Stomach (tissue), 9 donors: ENCODE measurements around the gene EIF5AL1. TPM values are rescaled to one million over a fixed set of nuclear protein-coding genes. Genes with fewer than 3 reads are reported as not detected.

Experiments used
- DNase-seq, 2 donors: peaks; one replicate each; pipeline versions ENCODE4 v3.0.0 to v3.0.0-alpha.2; 2013 to 2019
- H3K27ac ChIP-seq, 5 donors: fragments of 200-600 bp in 4 of 5; sonication (generic) in 4 of 5; one replicate each; pipeline ENCODE4 v1.5.1; 2013 to 2019; ENCODE audit warnings: mild to moderate bottlenecking in 1 of 5, moderate library complexity in 1 of 5
- H3K27me3 ChIP-seq, 3 donors: fragments of 200-600 bp; sonication (generic); one replicate each; pipeline ENCODE4 v1.5.1; 2017 to 2019; ENCODE audit warnings: mixed run types in 1 of 3
- H3K36me3 ChIP-seq, 4 donors: fragments of 200-600 bp; sonication (generic); 1 replicate in 3 of 4; 2 replicates in 1 of 4; pipeline ENCODE4 v1.5.1; 2016 to 2019
- H3K4me1 ChIP-seq, 4 donors: fragments of 200-600 bp; sonication (generic); one replicate each; pipeline ENCODE4 v1.5.1; 2016 to 2019
- H3K4me3 ChIP-seq, 4 donors: fragments of 200-600 bp; sonication (generic) in 3 of 4; one replicate each; pipeline ENCODE4 v1.5.1; 2016 to 2019; ENCODE audit warnings: mild to moderate bottlenecking in 1 of 4
- H3K9me3 ChIP-seq, 4 donors: fragments of 200-600 bp; sonication (generic); one replicate each; pipeline ENCODE4 v1.5.1; 2016 to 2019
- CTCF ChIP-seq, 7 experiments: fragments of 450-650 bp in 4 of 7; fragments of 200-600 bp in 3 of 7; sonication (generic) in 3 of 7; IDR thresholded peaks; one replicate each; pipeline ENCODE4 v1.5.1; 2016 to 2019; ENCODE audit warnings: antibody characterized with exemption in 7 of 7, control low read depth in 2 of 7, mild to moderate bottlenecking in 1 of 7
- EP300 ChIP-seq: sonication (generic); formaldehyde crosslinking; IDR thresholded peaks from one replicate; pipeline ENCODE4 v1.6.1; 2017; ENCODE audit warnings: antibody characterized with exemption
- POLR2A ChIP-seq, 4 donors: fragments of 450-650 bp; IDR thresholded peaks; one replicate each; pipeline ENCODE4 v1.6.1; 2016; ENCODE audit warnings: antibody characterized with exemption in 4 of 4, control low read depth in 2 of 4, mild to moderate bottlenecking in 1 of 4, moderate library complexity in 1 of 4
- POLR2AphosphoS5 ChIP-seq, 3 donors: sonication (generic); formaldehyde crosslinking; IDR thresholded peaks; one replicate each; pipeline ENCODE4 v1.6.1; 2016; ENCODE audit warnings: antibody characterized with exemption in 3 of 3
- WGBS, 5 donors: extraction: QIAGEN DNeasy Blood & Tissue Kit in 3 of 5; methylation state at CpG; one replicate each; pipeline versions ENCODE4 v1.1.5 to v1.1.7; 2013 to 2018; 5-methylcytosine and 5-hydroxymethylcytosine counted together
- intact Hi-C: fragments of 100-400 bp; cut with DNase I; formaldehyde crosslinking; loops from one replicate; pipeline ENCODE4 v1.15.1; 2023; ENCODE audit warnings: low total_unique reads
- polyA plus RNA-seq, 3 donors: library from polyadenylated mRNA; stranded (reverse); fragments of 200-250 nt; gene quantifications; one replicate each; pipeline ENCODE4 v1.2.3, GENCODE V29; 2013
- total RNA-seq, 5 donors: library from RNA; depleted of rRNA; stranded (reverse); fragments of >200 nt; gene quantifications; one replicate each; pipeline versions ENCODE4 v1.1.0 to v1.2.3, GENCODE V29; 2014 to 2016
- donor health status: healthy with polysubstance abuse.
- donor health status: Bipolar disorder and iron deficiency.
- donor health status: healthy.

The EIF5AL1 gene
- total and polyA plus RNA-seq, 8 donors, result 0.18 to 0.75 (median 0.46) TPM; not detected in 3

GRCh38 chr10:79559726-79560125 lies 47.4 kb downstream of the EIF5AL1 start:
- Histone ChIP-seq H3K36me3 (no peaks in the 10 kb centered on the region), H3K27ac (no peak overlapping the region), H3K27me3 (peaks cover 0 to 12% (median 0%) of the 10 kb centered on the region in 3 donors), H3K4me3 (no peak overlapping the region), H3K4me1 (peaks cover 0 to 14% (median 4%) of the 10 kb centered on the region in 4 donors), H3K9me3 (no peaks in the 10 kb centered on the region)
- intact Hi-C loops, result no loop called here
- DNase-seq, result no peak
- 72 to 76% (median 74%) methylated on average over 2 of the region's 2 CpGs for WGBS, 5 donors
- TF ChIP-seq EP300 (no peak), POLR2AphosphoS5 (IDR thresholded peaks at IDR 0.05) (no peak), POLR2A (IDR thresholded peaks at IDR 0.05) (no peak), CTCF (IDR thresholded peaks at IDR 0.05) (no peak)

DNA sequence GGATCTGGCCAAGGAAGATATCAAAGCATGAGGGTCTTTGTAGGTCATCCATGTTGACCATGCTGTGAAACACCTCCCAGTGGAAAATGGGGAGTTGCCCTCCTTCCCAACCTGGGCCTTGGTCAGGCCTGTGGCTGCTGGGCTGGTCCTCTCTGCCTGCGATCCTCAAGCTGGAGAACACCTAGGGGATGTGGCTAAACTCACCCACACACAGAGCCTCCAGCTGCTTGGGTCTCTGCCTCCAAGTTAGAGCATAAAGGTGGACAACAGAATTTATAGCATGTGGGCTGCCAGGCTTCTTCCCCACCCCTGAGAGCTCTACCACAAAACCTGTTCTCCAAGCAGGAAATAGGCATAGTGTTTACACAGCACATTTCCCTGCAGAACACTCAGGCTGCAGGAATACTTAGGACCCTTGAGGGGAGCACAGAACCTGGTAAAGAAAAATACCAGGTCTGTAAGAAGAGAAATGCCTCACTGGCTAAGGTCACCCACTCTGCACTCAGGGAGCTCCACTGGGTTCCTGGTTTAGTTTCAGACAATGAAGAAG lies 47.9 kb downstream of the EIF5AL1 start, which contains the start of gene SFTPA2:
Gene SFTPA2 (minus strand): TSS at position 248 of the 550 bp plus-strand sequence. CDS start 924 bp downstream, outside the sequence.
- no peak within 1 kb of the TSS for H3K4me3 ChIP-seq
- intact Hi-C loops, result no loop called here
- peak in 1 of 2 donors; percentile 27 for DNase-seq

GRCh38 chr10:79561257-79561656 lies 48.9 kb downstream of the EIF5AL1 start:
- Histone ChIP-seq H3K4me3 (no peak overlapping the region), H3K4me1 (peaks cover 0 to 14% (median 4%) of the 10 kb centered on the region in 4 donors), H3K27ac (no peak overlapping the region), H3K36me3 (no peaks in the 10 kb centered on the region), H3K9me3 (no peaks in the 10 kb centered on the region), H3K27me3 (peaks cover 0 to 12% (median 0%) of the 10 kb centered on the region in 3 donors)
- TF ChIP-seq POLR2AphosphoS5 (IDR thresholded peaks at IDR 0.05) (no peak), EP300 (no peak), CTCF (IDR thresholded peaks at IDR 0.05) (no peak), POLR2A (IDR thresholded peaks at IDR 0.05) (no peak)
- DNase-seq, result no peak
- WGBS, 5 donors, result 74 to 88% (median 86%) methylated on average over 3 of the region's 3 CpGs
- intact Hi-C loops, result no loop called here

More for the DNA sequence above, 47.9 kb downstream of the EIF5AL1 start, which contains the start of gene SFTPA2:
- 33 to 88% (median 57%) methylated on average over 1 of the region's 1 CpG for WGBS, 5 donors
- Histone ChIP-seq H3K9me3 (no peaks in the 10 kb centered on the region), H3K27ac (no peak within 1 kb of the TSS), H3K36me3 (no peaks in the 10 kb centered on the region), H3K4me1 (peaks cover 0 to 14% (median 4%) of the 10 kb centered on the region in 4 donors), H3K27me3 (peaks cover 0 to 12% (median 0%) of the 10 kb centered on the region in 3 donors)
- TF ChIP-seq POLR2A (IDR thresholded peaks at IDR 0.05) (no peak), CTCF (IDR thresholded peaks at IDR 0.05) (no peak), EP300 (no peak), POLR2AphosphoS5 (IDR thresholded peaks at IDR 0.05) (no peak)

DNA sequence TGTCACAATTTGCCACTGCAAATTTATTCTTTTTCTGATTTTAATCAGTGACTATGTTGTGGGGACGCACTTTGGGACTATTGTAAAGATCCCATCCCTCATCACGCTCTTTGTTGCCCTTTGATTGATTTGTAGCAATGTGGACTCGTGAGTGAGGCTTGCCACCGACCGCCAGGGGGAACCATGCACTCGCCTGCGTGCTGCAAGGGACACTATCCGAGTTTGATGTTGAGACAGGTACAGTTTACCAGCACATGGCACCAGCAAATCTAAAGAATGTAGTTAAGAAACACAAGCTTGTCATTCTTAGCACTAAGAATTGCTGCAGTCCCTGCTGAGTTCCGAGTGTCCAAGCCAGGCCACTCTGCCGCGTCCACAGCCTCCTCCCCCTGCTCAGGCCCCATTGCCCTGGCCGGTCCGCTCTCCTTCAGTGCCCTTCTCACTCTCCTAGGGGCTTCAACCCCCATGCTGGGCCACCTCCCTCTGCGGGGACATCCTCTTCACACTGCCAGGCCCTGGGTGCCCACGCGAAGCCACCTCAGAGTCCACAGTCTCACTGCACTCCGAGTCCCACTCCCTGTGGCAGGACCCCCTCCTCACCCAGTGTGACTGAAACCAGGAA lies 49.9 kb downstream of the EIF5AL1 start:
- Histone ChIP-seq H3K27me3 (peaks cover 0 to 12% (median 0%) of the 10 kb centered on the region in 3 donors), H3K36me3 (no peaks in the 10 kb centered on the region), H3K4me1 (peaks cover 0 to 14% (median 4%) of the 10 kb centered on the region in 4 donors), H3K4me3 (no peak overlapping the region), H3K27ac (no peak overlapping the region), H3K9me3 (no peaks in the 10 kb centered on the region)
- DNase-seq, result peak; percentile 67 to 88
- 13 to 20% (median 18%) methylated on average over 14 to 17 of the region's 17 CpGs for whole genome bisulfite sequencing, 5 donors
- intact Hi-C loops, result no loop called here
- no peak for TF ChIP-seq EP300
- TF ChIP-seq CTCF (IDR thresholded peaks at IDR 0.05), result peak in 5 of 7 experiments; percentile 47 to 75 (median 51)
- TF ChIP-seq POLR2A (IDR thresholded peaks at IDR 0.05), result no peak
- TF ChIP-seq POLR2AphosphoS5 (IDR thresholded peaks at IDR 0.05), result no peak
